Measurements from ENCODE around the gene LARP4B.

- TF ChIP-seq POLR2A (IDR thresholded peaks at IDR 0.05; ENCODE audit: low read length): no peak
- no peak for TF ChIP-seq GATA1 (IDR thresholded peaks at IDR 0.05; ENCODE audit: low read depth, low read length)
These were observed 12.0 kb upstream of the LARP4B start for GRCh38 chr10:943334-944033.

Measured in erythroblast (primary cell).